ENCODE results near the gene CNNM1. TPM values are rescaled to one million over a fixed set of nuclear protein-coding genes. Genes with fewer than 3 reads are reported as not detected.

Gene CNNM1
- total and polyA plus RNA-seq, 12 donors = 0.01 to 0.24 (median 0.10) TPM; not detected in 4

DNA sequence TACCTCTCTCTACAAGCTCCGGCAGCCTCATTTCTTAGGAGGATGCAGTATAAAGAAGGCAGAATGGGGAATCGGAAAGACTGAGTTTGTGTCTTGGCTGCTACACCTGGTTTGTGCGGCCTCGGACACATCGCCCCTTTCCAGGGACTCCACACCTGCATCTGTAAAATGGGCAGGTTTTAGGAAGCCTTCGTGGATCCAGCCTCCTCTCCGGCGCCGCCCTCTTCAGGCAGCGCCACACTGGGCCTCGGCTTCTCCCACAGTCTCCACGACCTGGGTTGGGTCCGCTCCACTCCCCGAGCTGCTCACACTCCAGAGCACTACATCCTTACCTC lies 100.9 kb downstream of the CNNM1 start:
- H3K4me1 ChIP-seq = peaks cover 0 to 76% (median 41%) of the 10 kb centered on the region in 9 donors
- peaks cover 0 to 19% (median 0%) of the 10 kb centered on the region in 9 donors for H3K36me3 ChIP-seq
- ATAC-seq (peak in 7 of 8 donors; percentile 0 to 14 (median 1)), DNase-seq (no peak)
- WGBS, 2 donors = 4 to 8% methylated on average over 14 of the region's 14 CpGs
- H3K27ac ChIP-seq = peak overlapping the region; percentile 88 to 99 (median 96)
- intact Hi-C loops (cut with DNase I) = loop anchor here in 8 of 10 donors (2.0 to 10.0 kb wide), 11 partner anchors 35 to 965 kb away; partner anchors contain the start of genes COX15 (in 2 of the 8), CUTC (in 2 of the 8) and SLC25A28 (in 1 of the 8)
- no peaks in the 10 kb centered on the region for H3K27me3 ChIP-seq
- H3K9me3 ChIP-seq = no peaks in the 10 kb centered on the region
- TF ChIP-seq CTCF (IDR thresholded peaks at IDR 0.05) = no peak
- H3K4me3 ChIP-seq = peak overlapping the region; percentile 68 to 96 (median 86)

- intact Hi-C loops (cut with DNase I) = loop anchor here in 8 of 10 donors (2.0 to 10.0 kb wide), 11 partner anchors 36 to 966 kb away; partner anchors contain the start of genes COX15 (in 2 of the 8), CUTC (in 2 of the 8) and SLC25A28 (in 1 of the 8)
- WGBS, 2 donors = 0% methylated on average over 59 of the region's 59 CpGs
- ATAC-seq = peak; percentile 95 to 97 (median 97)
Measured at GRCh38 chr10:99430451-99431189, 101.5 kb downstream of the CNNM1 start, which contains the start of gene GOT1. Gene GOT1, minus strand, starts transcription at chr10:99430624. Its CDS starts 59 bp downstream, at chr10:99430565.

GRCh38 chr10:99431190-99431760 lies 102.1 kb downstream of the CNNM1 start:
- peak; percentile 57 to 82 (median 68) for ATAC-seq
- intact Hi-C loops (cut with DNase I) = loop anchor here in 8 of 10 donors (2.0 to 10.0 kb wide), 11 partner anchors 36 to 966 kb away; partner anchors contain the start of genes COX15 (in 2 of the 8), CUTC (in 2 of the 8) and SLC25A28 (in 1 of the 8)
- TF ChIP-seq CTCF (IDR thresholded peaks at IDR 0.05) = no peak

More at GRCh38 chr10:99430451-99431189, 101.5 kb downstream of the CNNM1 start, which contains the start of gene GOT1:
- peaks cover 0 to 76% (median 36%) of the 10 kb centered on the region in 9 donors for H3K4me1 ChIP-seq
- H3K4me3 ChIP-seq = peak within 1 kb of the TSS; percentile 68 to 96 (median 86)
- peak within 1 kb of the TSS; percentile 90 to 99 (median 96) for H3K27ac ChIP-seq
- H3K36me3 ChIP-seq = peaks cover 0 to 14% (median 0%) of the 10 kb centered on the region in 9 donors
- H3K27me3 ChIP-seq = no peaks in the 10 kb centered on the region
- no peak for TF ChIP-seq CTCF (IDR thresholded peaks at IDR 0.05)
- peak; percentile 91 to 98 for DNase-seq
- H3K9me3 ChIP-seq = no peaks in the 10 kb centered on the region

DNA sequence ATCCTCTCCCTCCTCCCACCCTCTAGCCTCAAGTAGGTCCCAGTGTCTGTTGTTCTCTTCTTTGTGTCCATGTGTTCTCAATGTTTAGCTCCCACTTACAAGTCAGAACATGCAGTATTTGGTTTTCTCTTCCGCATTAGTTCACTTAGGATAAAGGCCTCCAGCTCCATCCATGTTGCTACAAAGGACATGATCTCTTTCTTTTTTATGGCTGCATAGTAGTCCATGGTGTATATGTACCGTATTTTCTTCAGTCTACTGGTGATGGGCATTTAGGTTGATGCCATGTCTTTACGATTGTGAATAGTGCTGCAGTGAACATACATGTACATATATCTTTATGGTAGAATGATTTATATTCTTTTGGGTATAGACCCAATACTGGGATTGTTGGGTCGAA lies 102.9 kb downstream of the CNNM1 start:
- 95 to 96% methylated on average over 4 of the region's 4 CpGs for WGBS, 2 donors
- DNase-seq = no peak
- Histone ChIP-seq H3K9me3 (no peaks in the 10 kb centered on the region), H3K4me1 (peaks cover 0 to 78% (median 32%) of the 10 kb centered on the region in 9 donors), H3K27ac (peak overlapping the region; percentile 90 to 99 (median 96)), H3K36me3 (peaks cover 0 to 11% (median 0%) of the 10 kb centered on the region in 9 donors), H3K4me3 (peak overlapping the region in 9 of 10 donors; percentile 68 to 96 (median 86)), H3K27me3 (no peaks in the 10 kb centered on the region)
- intact Hi-C loops (cut with DNase I) = loop anchor here in 8 of 10 donors (2.0 to 10.0 kb wide), 8 partner anchors 39 to 967 kb away; partner anchors contain the start of genes COX15 (in 1 of the 8) and CUTC (in 1 of the 8)
- ATAC-seq = no peak
- TF ChIP-seq CTCF (IDR thresholded peaks at IDR 0.05) = no peak

More at GRCh38 chr10:99431190-99431760, 102.1 kb downstream of the CNNM1 start:
- Histone ChIP-seq H3K36me3 (peaks cover 0 to 11% (median 0%) of the 10 kb centered on the region in 9 donors), H3K27me3 (no peaks in the 10 kb centered on the region), H3K27ac (peak overlapping the region; percentile 90 to 99 (median 96)), H3K4me1 (peaks cover 0 to 77% (median 36%) of the 10 kb centered on the region in 9 donors), H3K4me3 (peak overlapping the region; percentile 68 to 96 (median 86)), H3K9me3 (no peaks in the 10 kb centered on the region)
- WGBS, 2 donors = 1% methylated on average over 20 of the region's 20 CpGs
- DNase-seq = peak; percentile 76 to 88
